ENCODE results near the gene OR52N5. TPM values are rescaled to one million over a fixed set of nuclear protein-coding genes. Genes with fewer than 3 reads are reported as not detected.

The OR52N5 gene
- total RNA-seq, 1 donor from 2014 or later = 0.29 TPM

GRCh38 chr11:5726351-5726750 lies 56.8 kb downstream of the OR52N5 start:
- DNase-seq (ENCODE audit: low spot score) = no peak

Other genes starting within 250 kb of the OR52N5 start
- not detected for gene OR52H1, start 234.8 kb downstream of the OR52N5 start, total RNA-seq
- gene OR52B6, start 202.5 kb downstream of the OR52N5 start, total RNA-seq = not detected
- 1.4 TPM for gene TRIM6, start 186.7 kb downstream of the OR52N5 start, total RNA-seq
- 6.1 TPM for gene TRIM34, start 158.4 kb downstream of the OR52N5 start, total RNA-seq
- gene TRIM5, start 98.3 kb downstream of the OR52N5 start, total RNA-seq = 17.7 TPM
- 58.5 TPM for gene TRIM22, start 93.6 kb downstream of the OR52N5 start, total RNA-seq
- not detected for gene OR56B1, start 46.9 kb downstream of the OR52N5 start, total RNA-seq
- not detected for gene OR52N4, start 29.1 kb downstream of the OR52N5 start, total RNA-seq
- gene OR52N1, start 7.9 kb upstream of the OR52N5 start, total RNA-seq = 1.00 TPM
- gene OR52N2, start 25.6 kb upstream of the OR52N5 start, total RNA-seq = not detected
- not detected for gene OR52E6, start 58.5 kb upstream of the OR52N5 start, total RNA-seq
- not detected for gene OR52E8, start 74.3 kb upstream of the OR52N5 start, total RNA-seq
- gene OR52E4, start 97.3 kb upstream of the OR52N5 start, total RNA-seq = not detected
- not detected for gene OR52E5, start 109.9 kb upstream of the OR52N5 start, total RNA-seq
- gene OR56A3, start 158.9 kb upstream of the OR52N5 start, total RNA-seq = not detected
- gene OR56A5, start 185.1 kb upstream of the OR52N5 start, total RNA-seq = not detected
- gene OR52L1, start 203.6 kb upstream of the OR52N5 start, total RNA-seq = not detected
- not detected for gene OR56A4, start 223.6 kb upstream of the OR52N5 start, total RNA-seq
- 0.03 TPM for gene OR56A1, start 247.4 kb upstream of the OR52N5 start, total RNA-seq

Data from mesenteric fat pad (tissue), 1 donor.